ENCODE data around the gene C10orf67. TPM values are rescaled to one million over a fixed set of nuclear protein-coding genes. Genes with fewer than 3 reads are reported as not detected.

The C10orf67 gene
- total RNA-seq, 1 experiment from 2014 or later: 0.45 TPM

DNA sequence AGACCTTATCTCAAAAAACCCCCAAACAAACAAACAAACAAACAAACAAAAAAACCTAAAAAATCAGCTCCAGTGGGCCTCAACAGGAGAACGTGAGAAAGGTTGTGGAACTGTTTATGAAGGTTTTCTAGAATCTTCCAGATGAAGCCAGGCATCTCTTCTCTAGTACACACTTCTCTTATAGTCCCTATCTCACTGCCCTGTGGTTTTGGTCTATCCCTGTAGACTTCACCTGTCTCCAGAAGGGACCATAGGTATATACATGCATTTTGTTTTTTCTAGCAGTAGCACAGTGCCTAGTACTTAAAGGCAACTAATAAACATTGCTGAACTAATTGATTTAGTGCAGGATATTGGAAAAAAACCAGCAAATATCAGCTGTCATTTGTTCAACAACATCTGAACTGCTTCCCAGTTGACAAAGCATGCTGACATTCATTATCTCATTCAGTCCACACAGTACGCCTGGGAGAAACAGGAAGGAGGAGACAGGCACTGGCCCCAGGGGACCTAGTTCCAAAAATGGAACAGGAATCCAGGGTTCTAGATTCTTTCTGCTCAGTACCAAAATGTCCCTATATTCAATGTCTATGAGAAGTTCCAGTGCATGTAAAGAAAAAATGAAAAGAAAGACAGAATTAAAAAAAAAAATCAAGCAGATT, 59.8 kb downstream of the C10orf67 start:
- Mint-ChIP-seq H3K36me3 (ENCODE audit: insufficient read depth, unreplicated experiment) (no peaks in the 10 kb centered on the region), H3K27me3 (ENCODE audit: unreplicated experiment) (no peaks in the 10 kb centered on the region), H3K9me3 (ENCODE audit: low read depth, unreplicated experiment) (peaks cover 3% of the 10 kb centered on the region), H3K4me1 (ENCODE audit: low read depth, unreplicated experiment) (no peaks in the 10 kb centered on the region), H3K27ac (ENCODE audit: unreplicated experiment) (no peak overlapping the region), H3K4me3 (ENCODE audit: low read depth, unreplicated experiment) (no peak overlapping the region)
- CTCF ChIA-PET: interaction anchor here (0.6 to 0.9 kb wide), 2 partner anchors 8 to 466 kb away, joined by 3 to 6 read pairs; no protein-coding TSS in a partner anchor
- no TSS peak for BruUV-seq (replicated peaks)
- intact Hi-C loops (cut with micrococcal nuclease; ENCODE audit: unreplicated experiment): no loop called here
- DNase-seq: no peak
- TF ChIP-seq CTCF (IDR thresholded peaks at IDR 0.05; ENCODE audit: unreplicated experiment): no peak

- H3K27ac Mint-ChIP-seq (ENCODE audit: unreplicated experiment): no peak overlapping the region
- BruUV-seq (replicated peaks): no TSS peak
- no peak for DNase-seq
- H3K27me3 Mint-ChIP-seq (ENCODE audit: unreplicated experiment): no peaks in the 10 kb centered on the region
- CTCF ChIA-PET: interaction anchor here (0.6 to 0.9 kb wide), 3 partner anchors 8 to 467 kb away, joined by 3 to 6 read pairs (median 3); no protein-coding TSS in a partner anchor
- no peaks in the 10 kb centered on the region for H3K36me3 Mint-ChIP-seq (ENCODE audit: insufficient read depth, unreplicated experiment)
- H3K9me3 Mint-ChIP-seq (ENCODE audit: low read depth, unreplicated experiment): peaks cover 3% of the 10 kb centered on the region
- intact Hi-C loops (cut with micrococcal nuclease; ENCODE audit: unreplicated experiment): no loop called here
- H3K4me3 Mint-ChIP-seq (ENCODE audit: low read depth, unreplicated experiment): no peak overlapping the region
- TF ChIP-seq CTCF (IDR thresholded peaks at IDR 0.05; ENCODE audit: unreplicated experiment): no peak
- no peaks in the 10 kb centered on the region for H3K4me1 Mint-ChIP-seq (ENCODE audit: low read depth, unreplicated experiment)
Observed at GRCh38 chr10:23284155-23284554, 60.4 kb downstream of the C10orf67 start.

DNA sequence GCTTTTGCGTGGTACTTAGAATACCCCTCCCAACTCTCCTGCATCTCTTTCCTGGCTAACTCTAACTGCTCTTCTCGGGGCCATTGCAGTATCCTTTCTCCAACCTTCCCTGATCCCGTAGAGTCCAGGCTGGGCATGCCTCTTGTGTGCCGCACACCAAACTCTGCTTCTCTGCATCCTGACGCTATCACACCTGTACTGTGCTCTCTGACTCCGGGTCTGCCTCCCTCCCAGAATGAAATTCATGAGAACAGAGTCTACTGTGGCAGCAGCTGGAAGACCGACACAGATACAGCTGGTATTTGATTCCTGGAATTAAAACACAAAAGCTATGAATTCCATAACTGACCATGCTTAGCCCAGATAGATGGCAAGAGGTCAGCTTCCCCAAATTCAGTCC, 60.9 kb downstream of the C10orf67 start:
- no peak overlapping the region for H3K27ac Mint-ChIP-seq (ENCODE audit: unreplicated experiment)
- CTCF ChIA-PET: interaction anchor here (0.6 kb wide), 1 partner anchor 8 kb away, joined by 3 read pairs; no protein-coding TSS in a partner anchor
- H3K27me3 Mint-ChIP-seq (ENCODE audit: unreplicated experiment): no peaks in the 10 kb centered on the region
- H3K36me3 Mint-ChIP-seq (ENCODE audit: insufficient read depth, unreplicated experiment): no peaks in the 10 kb centered on the region
- DNase-seq: no peak
- H3K4me3 Mint-ChIP-seq (ENCODE audit: low read depth, unreplicated experiment): no peak overlapping the region
- TF ChIP-seq CTCF (IDR thresholded peaks at IDR 0.05; ENCODE audit: unreplicated experiment): no peak
- no peaks in the 10 kb centered on the region for H3K4me1 Mint-ChIP-seq (ENCODE audit: low read depth, unreplicated experiment)
- no TSS peak for BruUV-seq (replicated peaks)
- intact Hi-C loops (cut with micrococcal nuclease; ENCODE audit: unreplicated experiment): no loop called here
- H3K9me3 Mint-ChIP-seq (ENCODE audit: low read depth, unreplicated experiment): peaks cover 3% of the 10 kb centered on the region

- no TSS peak for BruUV-seq (replicated peaks)
- H3K4me3 Mint-ChIP-seq (ENCODE audit: low read depth, unreplicated experiment): no peak overlapping the region
- no peak overlapping the region for H3K27ac Mint-ChIP-seq (ENCODE audit: unreplicated experiment)
Observed at GRCh38 chr10:23281044-23281433, 63.6 kb downstream of the C10orf67 start.

More at GRCh38 chr10:23281044-23281433, 63.6 kb downstream of the C10orf67 start:
- H3K4me1 Mint-ChIP-seq (ENCODE audit: low read depth, unreplicated experiment): peaks cover 3% of the 10 kb centered on the region
- no peaks in the 10 kb centered on the region for H3K9me3 Mint-ChIP-seq (ENCODE audit: low read depth, unreplicated experiment)
- intact Hi-C loops (cut with micrococcal nuclease; ENCODE audit: unreplicated experiment): no loop called here
- CTCF ChIA-PET: no interaction called here
- H3K36me3 Mint-ChIP-seq (ENCODE audit: insufficient read depth, unreplicated experiment): no peaks in the 10 kb centered on the region
- no peaks in the 10 kb centered on the region for H3K27me3 Mint-ChIP-seq (ENCODE audit: unreplicated experiment)
- DNase-seq: no peak
- no peak for TF ChIP-seq CTCF (IDR thresholded peaks at IDR 0.05; ENCODE audit: unreplicated experiment)

All from Calu3 (cell line).